ENCODE results near the gene MAGEA4.

The MAGEA4 gene

DNA sequence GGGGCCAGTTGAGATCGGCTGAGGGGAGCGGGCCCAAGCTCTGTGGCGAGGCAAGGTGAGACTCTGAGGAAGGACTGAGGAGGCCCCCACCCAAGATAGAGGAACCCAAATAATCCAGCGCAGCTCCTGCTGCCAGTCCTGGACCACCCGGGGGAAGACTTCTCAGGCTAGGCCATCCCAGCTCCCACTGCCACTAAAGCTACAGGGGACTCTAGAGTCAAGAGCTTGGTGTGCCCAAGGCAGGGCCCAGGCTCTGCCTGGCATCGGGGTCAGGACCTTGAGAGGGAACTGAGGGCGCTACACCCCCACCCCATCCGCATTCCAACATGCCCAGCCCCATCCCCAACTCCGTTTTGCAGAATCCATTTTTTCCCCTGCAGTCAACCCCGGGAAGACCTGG lies 8.6 kb downstream of the MAGEA4 start:
- no peak for DNase-seq (ENCODE audit: low read depth)
- TF ChIP-seq POLR2A (IDR thresholded peaks at IDR 0.05; ENCODE audit: extremely low read depth, insufficient read length) (no peak), MYC (IDR thresholded peaks at IDR 0.05; ENCODE audit: low read depth, low read length) (no peak)
- TF ChIP-seq, protein P1, sequence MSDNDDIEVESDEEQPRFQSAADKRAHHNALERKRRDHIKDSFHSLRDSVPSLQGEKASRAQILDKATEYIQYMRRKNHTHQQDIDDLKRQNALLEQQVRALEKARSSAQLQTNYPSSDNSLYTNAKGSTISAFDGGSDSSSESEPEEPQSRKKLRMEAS (IDR thresholded peaks at IDR 0.05; ENCODE audit: low read depth, low read length): no peak
- TF ChIP-seq, protein P2, sequence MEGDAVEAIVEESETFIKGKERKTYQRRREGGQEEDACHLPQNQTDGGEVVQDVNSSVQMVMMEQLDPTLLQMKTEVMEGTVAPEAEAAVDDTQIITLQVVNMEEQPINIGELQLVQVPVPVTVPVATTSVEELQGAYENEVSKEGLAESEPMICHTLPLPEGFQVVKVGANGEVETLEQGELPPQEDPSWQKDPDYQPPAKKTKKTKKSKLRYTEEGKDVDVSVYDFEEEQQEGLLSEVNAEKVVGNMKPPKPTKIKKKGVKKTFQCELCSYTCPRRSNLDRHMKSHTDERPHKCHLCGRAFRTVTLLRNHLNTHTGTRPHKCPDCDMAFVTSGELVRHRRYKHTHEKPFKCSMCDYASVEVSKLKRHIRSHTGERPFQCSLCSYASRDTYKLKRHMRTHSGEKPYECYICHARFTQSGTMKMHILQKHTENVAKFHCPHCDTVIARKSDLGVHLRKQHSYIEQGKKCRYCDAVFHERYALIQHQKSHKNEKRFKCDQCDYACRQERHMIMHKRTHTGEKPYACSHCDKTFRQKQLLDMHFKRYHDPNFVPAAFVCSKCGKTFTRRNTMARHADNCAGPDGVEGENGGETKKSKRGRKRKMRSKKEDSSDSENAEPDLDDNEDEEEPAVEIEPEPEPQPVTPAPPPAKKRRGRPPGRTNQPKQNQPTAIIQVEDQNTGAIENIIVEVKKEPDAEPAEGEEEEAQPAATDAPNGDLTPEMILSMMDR (IDR thresholded peaks at IDR 0.05; ENCODE audit: low read depth, low read length): no peak
- no peak overlapping the region for H3K4me3 ChIP-seq (ENCODE audit: low read depth, low read length)

DNA sequence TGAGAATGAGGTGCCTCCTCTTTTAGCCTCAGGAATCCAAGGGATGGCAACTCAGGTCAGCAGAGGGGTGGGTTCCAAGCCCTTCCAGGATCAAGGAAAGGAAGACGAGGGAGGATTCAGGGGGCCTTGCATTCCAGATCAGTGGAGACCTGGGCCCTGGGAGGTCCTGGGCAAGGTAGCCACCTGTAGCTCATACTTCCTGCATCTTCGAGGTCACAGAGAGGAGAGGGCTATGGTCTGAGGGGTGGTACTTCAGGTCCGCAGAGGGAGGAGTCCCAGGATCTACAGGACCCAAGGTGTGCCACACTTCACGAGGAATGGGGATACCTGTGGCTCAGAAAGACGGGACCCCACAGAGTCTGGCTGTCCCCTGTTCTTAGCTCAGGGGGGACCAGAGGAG lies 9.2 kb downstream of the MAGEA4 start:
- no peak for DNase-seq (ENCODE audit: low read depth)
- H3K4me3 ChIP-seq (ENCODE audit: low read depth, low read length): no peak overlapping the region
- TF ChIP-seq, protein P1 (IDR thresholded peaks at IDR 0.05; ENCODE audit: low read depth, low read length): no peak
- TF ChIP-seq MYC (IDR thresholded peaks at IDR 0.05; ENCODE audit: low read depth, low read length) (no peak), POLR2A (IDR thresholded peaks at IDR 0.05; ENCODE audit: extremely low read depth, insufficient read length) (no peak)
- TF ChIP-seq, protein P2 (IDR thresholded peaks at IDR 0.05; ENCODE audit: low read depth, low read length): no peak

DNA sequence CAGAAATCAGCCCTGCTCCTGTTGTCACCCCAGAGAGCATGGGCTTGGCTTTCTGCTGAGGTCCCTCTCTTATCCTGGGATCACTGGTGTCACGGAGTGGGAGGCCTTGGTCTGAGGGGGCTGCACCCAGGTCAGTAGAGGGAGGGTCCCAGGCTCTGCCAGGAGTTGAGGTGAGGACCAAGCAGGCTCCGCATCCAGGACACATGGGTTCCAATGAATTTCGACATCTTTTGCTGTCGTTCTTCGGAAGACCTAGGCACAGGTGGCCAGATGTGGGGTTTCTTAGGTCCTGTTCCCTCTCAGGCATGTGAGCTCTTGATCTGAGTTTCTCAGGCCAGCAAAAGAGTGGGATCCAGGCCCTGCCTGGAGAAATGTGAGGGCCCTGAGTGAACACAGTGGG lies 10.0 kb downstream of the MAGEA4 start:
- DNase-seq (ENCODE audit: low read depth): no peak
- no peak overlapping the region for H3K4me3 ChIP-seq (ENCODE audit: low read depth, low read length)
- TF ChIP-seq, protein P1 (IDR thresholded peaks at IDR 0.05; ENCODE audit: low read depth, low read length): no peak
- TF ChIP-seq, protein P2 (IDR thresholded peaks at IDR 0.05; ENCODE audit: low read depth, low read length): no peak
- no peak for TF ChIP-seq POLR2A (IDR thresholded peaks at IDR 0.05; ENCODE audit: extremely low read depth, insufficient read length)

DNA sequence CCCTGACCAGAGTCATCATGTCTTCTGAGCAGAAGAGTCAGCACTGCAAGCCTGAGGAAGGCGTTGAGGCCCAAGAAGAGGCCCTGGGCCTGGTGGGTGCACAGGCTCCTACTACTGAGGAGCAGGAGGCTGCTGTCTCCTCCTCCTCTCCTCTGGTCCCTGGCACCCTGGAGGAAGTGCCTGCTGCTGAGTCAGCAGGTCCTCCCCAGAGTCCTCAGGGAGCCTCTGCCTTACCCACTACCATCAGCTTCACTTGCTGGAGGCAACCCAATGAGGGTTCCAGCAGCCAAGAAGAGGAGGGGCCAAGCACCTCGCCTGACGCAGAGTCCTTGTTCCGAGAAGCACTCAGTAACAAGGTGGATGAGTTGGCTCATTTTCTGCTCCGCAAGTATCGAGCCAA lies 11.0 kb downstream of the MAGEA4 start:
- peak; percentile 1 for DNase-seq (ENCODE audit: low read depth)
- TF ChIP-seq, protein P1 (IDR thresholded peaks at IDR 0.05; ENCODE audit: low read depth, low read length): no peak
- no peak overlapping the region for H3K4me3 ChIP-seq (ENCODE audit: low read depth, low read length)

DNA sequence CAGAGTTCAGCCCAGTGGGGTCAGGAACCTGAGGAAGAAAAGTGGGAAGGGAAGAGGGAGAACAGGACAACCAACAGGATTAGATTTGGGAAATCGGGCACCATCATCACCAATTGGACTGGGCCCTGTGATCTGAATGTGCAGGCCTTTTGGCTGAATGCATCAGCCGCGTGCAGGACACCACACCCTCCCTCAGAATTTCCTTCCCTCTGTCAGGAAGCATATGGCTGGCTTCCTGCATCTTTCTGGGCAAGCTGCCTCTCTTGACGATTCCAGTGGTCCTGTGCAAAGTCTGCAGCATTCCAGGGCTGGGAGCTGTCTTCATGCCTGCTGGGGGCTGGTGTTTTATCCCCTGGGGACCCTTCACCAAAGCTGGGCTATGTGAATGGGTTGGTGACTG lies 16.4 kb downstream of the MAGEA4 start:
- DNase-seq (ENCODE audit: low read depth): no peak
- H3K4me3 ChIP-seq (ENCODE audit: low read depth, low read length): no peak overlapping the region
- TF ChIP-seq, protein P2 (IDR thresholded peaks at IDR 0.05; ENCODE audit: low read depth, low read length): no peak
- TF ChIP-seq, protein P1 (IDR thresholded peaks at IDR 0.05; ENCODE audit: low read depth, low read length): no peak
- TF ChIP-seq MYC (IDR thresholded peaks at IDR 0.05; ENCODE audit: low read depth, low read length): no peak

DNA sequence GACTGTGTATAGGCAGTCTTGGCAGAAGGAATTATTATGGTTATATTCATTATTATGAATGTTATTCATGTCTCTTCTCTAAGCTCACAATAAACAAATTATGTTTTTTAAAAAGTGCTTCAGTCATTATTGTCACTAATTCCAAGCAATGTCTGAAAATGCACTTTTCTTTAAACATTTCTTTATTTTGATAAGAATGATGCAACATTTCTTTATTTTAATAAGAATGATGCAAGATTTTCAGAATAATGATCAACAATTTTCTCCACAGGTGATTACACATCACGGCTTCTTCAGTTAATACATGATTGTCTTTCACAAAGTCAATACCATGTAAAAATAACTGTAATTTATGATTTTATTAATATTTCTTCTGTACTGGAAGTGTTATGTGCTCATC lies 22.7 kb downstream of the MAGEA4 start:
- no peak for DNase-seq (ENCODE audit: low read depth)
- TF ChIP-seq POLR2A (IDR thresholded peaks at IDR 0.05; ENCODE audit: extremely low read depth, insufficient read length) (no peak), MYC (IDR thresholded peaks at IDR 0.05; ENCODE audit: low read depth, low read length) (no peak)
- TF ChIP-seq, protein P1 (IDR thresholded peaks at IDR 0.05; ENCODE audit: low read depth, low read length): no peak
- TF ChIP-seq, protein P2 (IDR thresholded peaks at IDR 0.05; ENCODE audit: low read depth, low read length): no peak
- H3K4me3 ChIP-seq (ENCODE audit: low read depth, low read length): no peak overlapping the region

Data from NB4 (cell line).